Activated CD4-positive, alpha-beta T cell treated with anti-CD3 and anti-CD28 coated beads, Interleukin-2, amount 10 ng/mL, durations not matched to agents 24 days and 14 days (primary cell): ENCODE results near the gene IL11. TPM values are rescaled to one million over a fixed set of nuclear protein-coding genes. Genes with fewer than 3 reads are reported as not detected.
"Not testable (repeated sequence)": the region's sequence is repeated elsewhere in the genome, so short reads cannot be mapped to it uniquely, and the experiment has no call there.

Experiments
- DNase-seq: peaks from one replicate; pipeline ENCODE4 v3.0.0; 2022
- H3K27ac Mint-ChIP-seq: one replicate; pipeline ENCODE4 v1.8.0; 2022; ENCODE audit warnings: mild to moderate bottlenecking, mixed read lengths
- H3K27me3 Mint-ChIP-seq: one replicate; pipeline ENCODE4 v1.8.0; 2022; ENCODE audit warnings: mixed read lengths
- H3K36me3 Mint-ChIP-seq: one replicate; pipeline ENCODE4 v1.8.0; 2022; ENCODE audit warnings: low read depth, mild to moderate bottlenecking, mixed read lengths
- H3K4me1 Mint-ChIP-seq: one replicate; pipeline ENCODE4 v1.8.0; 2021; ENCODE audit warnings: mixed read lengths
- H3K4me3 Mint-ChIP-seq: one replicate; pipeline ENCODE4 v1.8.0; 2022; ENCODE audit warnings: mild to moderate bottlenecking, moderate library complexity, mixed read lengths
- H3K9me3 Mint-ChIP-seq: one replicate; pipeline ENCODE4 v1.8.0; 2021; ENCODE audit warnings: mixed read lengths
- intact Hi-C: fragments of 100-400 bp; cut with micrococcal nuclease; formaldehyde crosslinking; loops from one replicate; pipeline ENCODE4 v1.15.1; 2023
- total RNA-seq: library from RNA; stranded (reverse); gene quantifications from 2 replicates; pipeline ENCODE4 v1.2.3, GENCODE V29; 2022

The IL11 gene
- total RNA-seq: 0.21 TPM in 1 of 2 replicates, not detected in the other

DNA sequence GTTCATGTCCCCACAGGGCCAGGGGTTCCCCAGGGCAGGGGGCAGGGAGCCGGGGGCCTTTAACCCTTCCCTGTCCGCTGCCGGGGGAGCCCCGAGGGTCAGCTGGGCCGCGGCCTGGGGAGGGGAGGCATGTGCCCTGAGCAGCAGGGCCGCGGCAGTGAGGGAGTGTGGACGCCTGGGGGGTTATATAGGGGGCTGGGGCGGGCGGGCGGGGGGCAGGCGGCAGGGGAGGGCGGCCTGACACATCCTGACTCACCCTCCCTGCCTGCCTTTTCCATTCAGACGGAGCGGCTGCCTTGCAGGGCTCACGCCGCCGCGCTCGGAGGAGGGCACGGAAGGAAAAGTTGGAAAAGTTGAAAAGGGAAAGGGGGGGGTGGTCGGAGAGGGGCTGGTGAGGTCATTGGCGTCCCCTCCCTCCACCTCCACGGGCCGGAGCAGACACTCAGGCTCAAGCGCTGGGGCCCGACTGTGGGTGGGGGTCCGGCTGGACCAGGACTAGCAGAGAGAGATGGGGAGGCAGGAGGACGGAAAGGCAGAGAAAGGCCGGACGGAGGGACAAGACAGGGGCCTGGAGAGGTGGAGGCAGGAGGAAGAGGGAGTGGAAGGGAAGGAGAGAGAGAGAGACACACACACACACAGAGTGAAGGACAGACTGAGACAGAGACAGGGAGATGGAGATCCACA, at the start of gene IL11:
IL11 (minus strand) TSS at position 159 of the 684 bp plus-strand sequence; CDS start at position 6, 153 bp downstream.
- Mint-ChIP-seq H3K9me3 (no peaks in the 10 kb centered on the region), H3K36me3 (peaks cover 2% of the 10 kb centered on the region), H3K27ac (no peak within 1 kb of the TSS), H3K4me1 (peaks cover 7% of the 10 kb centered on the region), H3K27me3 (peaks cover 51% of the 10 kb centered on the region), H3K4me3 (peak within 1 kb of the TSS; percentile 69)
- DNase-seq: no peak
- intact Hi-C loops: no loop called here

- H3K4me1 Mint-ChIP-seq: peaks cover 10% of the 10 kb centered on the region
- DNase-seq: no peak
- intact Hi-C loops: no loop called here
- no peaks in the 10 kb centered on the region for H3K36me3 Mint-ChIP-seq
- H3K27ac Mint-ChIP-seq: no peak overlapping the region
- H3K27me3 Mint-ChIP-seq: peaks cover 16% of the 10 kb centered on the region
- no peak overlapping the region for H3K4me3 Mint-ChIP-seq
- no peaks in the 10 kb centered on the region for H3K9me3 Mint-ChIP-seq
Measured at GRCh38 chr19:55419624-55420236, 49.5 kb upstream of the IL11 start.

GRCh38 chr19:55419103-55419502, 48.8 kb upstream of the IL11 start:
- intact Hi-C loops: no loop called here

DNA sequence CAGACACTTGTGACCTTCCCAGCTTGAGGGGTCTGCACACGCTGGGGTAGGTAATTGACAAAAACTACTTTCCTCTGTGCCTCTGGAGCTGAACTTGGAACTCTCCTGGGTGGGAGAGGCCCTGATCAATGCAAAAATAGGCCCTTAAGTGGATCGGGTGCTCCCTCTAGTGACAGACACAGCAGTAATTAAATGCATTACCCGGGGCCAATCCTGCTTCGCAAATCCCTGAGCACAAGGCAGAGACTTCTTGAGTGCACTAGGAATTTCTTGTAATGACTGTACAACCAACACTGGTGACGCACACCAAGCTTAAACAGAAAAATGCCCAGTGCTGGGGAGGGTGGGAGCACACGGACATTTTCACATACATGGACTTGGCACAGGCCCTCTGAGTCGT, 47.9 kb upstream of the IL11 start:
- no peak overlapping the region for H3K27ac Mint-ChIP-seq
- peaks cover 13% of the 10 kb centered on the region for H3K27me3 Mint-ChIP-seq
- no peaks in the 10 kb centered on the region for H3K36me3 Mint-ChIP-seq
- no peak overlapping the region for H3K4me3 Mint-ChIP-seq
- H3K4me1 Mint-ChIP-seq: peaks cover 10% of the 10 kb centered on the region
- intact Hi-C loops: loop anchor here (1.0 kb wide), 1 partner anchor 277 kb away; no protein-coding TSS in a partner anchor
- no peaks in the 10 kb centered on the region for H3K9me3 Mint-ChIP-seq
- DNase-seq: peak; percentile 88

More at GRCh38 chr19:55419103-55419502, 48.8 kb upstream of the IL11 start:
- Mint-ChIP-seq H3K4me1 (peaks cover 10% of the 10 kb centered on the region), H3K4me3 (no peak overlapping the region), H3K27me3 (peaks cover 15% of the 10 kb centered on the region), H3K27ac (no peak overlapping the region), H3K36me3 (no peaks in the 10 kb centered on the region), H3K9me3 (no peaks in the 10 kb centered on the region)
- DNase-seq: no peak

DNA sequence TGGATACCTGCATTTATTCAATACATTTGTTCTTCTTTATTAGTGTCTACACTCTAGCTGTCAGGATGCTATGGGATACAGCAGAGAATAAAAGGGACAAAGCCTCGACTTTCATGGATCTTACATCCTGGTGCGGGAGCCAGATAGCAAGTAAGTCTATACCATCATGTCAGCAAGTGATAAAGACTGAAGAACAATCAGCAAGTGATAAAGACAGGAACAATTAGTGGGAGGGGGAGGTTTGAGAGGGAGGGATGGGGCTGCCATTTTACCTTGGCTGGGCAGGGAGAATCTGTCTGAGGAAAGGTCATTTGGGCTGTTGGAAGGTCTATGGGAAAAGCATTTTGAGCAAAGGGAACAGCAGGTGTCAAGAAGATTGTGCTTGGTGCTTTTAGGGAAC, 39.9 kb upstream of the IL11 start:
- DNase-seq: no peak
- H3K4me3 Mint-ChIP-seq: no peak overlapping the region
- peak overlapping the region; percentile 27 for H3K27ac Mint-ChIP-seq
- peaks cover 25% of the 10 kb centered on the region for H3K4me1 Mint-ChIP-seq
- peaks cover 10% of the 10 kb centered on the region for H3K27me3 Mint-ChIP-seq
- peaks cover 27% of the 10 kb centered on the region for H3K36me3 Mint-ChIP-seq
- intact Hi-C loops: no loop called here
- peaks cover 16% of the 10 kb centered on the region for H3K9me3 Mint-ChIP-seq

GRCh38 chr19:55409179-55409578, 38.9 kb upstream of the IL11 start:
- Mint-ChIP-seq H3K9me3 (peaks cover 16% of the 10 kb centered on the region), H3K4me1 (peaks cover 25% of the 10 kb centered on the region), H3K36me3 (peaks cover 29% of the 10 kb centered on the region), H3K4me3 (peak overlapping the region; percentile 89), H3K27ac (peak overlapping the region; percentile 98)
- H3K27me3 Mint-ChIP-seq, DNase-seq: not testable (repeated sequence)
- intact Hi-C loops: loop anchor here (5.0 kb wide), 1 partner anchor 107 kb away; no protein-coding TSS in a partner anchor

DNA sequence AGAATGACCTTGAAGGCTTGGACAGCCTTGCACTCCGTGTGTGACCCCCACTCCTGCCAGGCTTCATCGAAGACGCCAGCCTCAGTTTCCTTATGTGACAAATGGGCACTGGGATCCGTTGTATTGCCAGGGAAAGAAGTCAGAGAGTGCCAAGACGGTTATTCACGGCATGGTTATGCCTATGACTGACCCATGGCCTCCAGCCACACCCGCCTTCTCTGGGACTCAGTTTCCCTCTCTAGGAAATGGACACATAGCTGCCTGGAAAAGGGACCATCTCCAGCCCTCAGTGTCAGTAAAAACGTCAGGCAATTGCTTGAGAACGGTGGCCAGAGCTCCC, 38.2 kb upstream of the IL11 start:
- Mint-ChIP-seq H3K36me3 (peaks cover 35% of the 10 kb centered on the region), H3K4me1 (peaks cover 29% of the 10 kb centered on the region), H3K4me3 (peak overlapping the region; percentile 89), H3K9me3 (peaks cover 16% of the 10 kb centered on the region), H3K27me3 (peaks cover 7% of the 10 kb centered on the region), H3K27ac (peak overlapping the region; percentile 98)
- DNase-seq: no peak
- intact Hi-C loops: loop anchor here (1.0 to 5.0 kb wide), 3 partner anchors 23 to 106 kb away; partner anchors contain the start of genes KMT5C and RPL28

- Mint-ChIP-seq H3K27me3 (peaks cover 7% of the 10 kb centered on the region), H3K4me3 (peak overlapping the region; percentile 89), H3K4me1 (peaks cover 34% of the 10 kb centered on the region), H3K9me3 (peaks cover 16% of the 10 kb centered on the region), H3K36me3 (peaks cover 39% of the 10 kb centered on the region), H3K27ac (peak overlapping the region; percentile 98)
- intact Hi-C loops: loop anchor here (1.0 to 5.0 kb wide), 5 partner anchors 10 to 149 kb away; partner anchors contain the start of genes KMT5C, PPP6R1 and RPL28
- peak; percentile 99 for DNase-seq
Measured at GRCh38 chr19:55407800-55408532, 37.7 kb upstream of the IL11 start.

DNA sequence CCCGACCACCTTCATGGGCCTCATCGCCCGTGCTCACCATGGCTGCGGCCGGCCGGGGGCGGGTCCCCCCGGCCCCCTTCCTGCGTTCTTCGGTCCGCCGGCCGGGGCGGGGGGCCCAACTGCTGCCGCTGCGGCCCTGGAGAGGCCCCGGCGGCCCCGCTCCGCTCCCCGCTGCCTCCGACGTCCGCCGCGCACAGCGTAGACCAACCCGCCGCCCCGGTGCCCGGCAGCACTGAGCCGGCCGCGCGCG, 37.2 kb upstream of the IL11 start, which contains the start of gene UBE2S:
UBE2S (minus strand) TSS at position 239 of the 250 bp plus-strand sequence; CDS start at position 40, 199 bp downstream.
- Mint-ChIP-seq H3K36me3 (peaks cover 44% of the 10 kb centered on the region), H3K4me3 (peak within 1 kb of the TSS; percentile 89), H3K4me1 (peaks cover 34% of the 10 kb centered on the region), H3K9me3 (peaks cover 16% of the 10 kb centered on the region), H3K27ac (peak within 1 kb of the TSS; percentile 98)
- intact Hi-C loops: loop anchor here (1.0 to 5.0 kb wide), 3 partner anchors 9 to 149 kb away; partner anchors contain the start of gene PPP6R1
- H3K27me3 Mint-ChIP-seq, DNase-seq: not testable (repeated sequence)

GRCh38 chr19:55406826-55407549, 36.7 kb upstream of the IL11 start:
- peak overlapping the region; percentile 75 for H3K27ac Mint-ChIP-seq
- H3K9me3 Mint-ChIP-seq: peaks cover 16% of the 10 kb centered on the region
- peaks cover 36% of the 10 kb centered on the region for H3K4me1 Mint-ChIP-seq
- peak overlapping the region; percentile 89 for H3K4me3 Mint-ChIP-seq
- DNase-seq: peak; percentile 84
- peaks cover 7% of the 10 kb centered on the region for H3K27me3 Mint-ChIP-seq
- intact Hi-C loops: loop anchor here (1.0 to 5.0 kb wide), 3 partner anchors 9 to 148 kb away; partner anchors contain the start of gene PPP6R1
- peaks cover 49% of the 10 kb centered on the region for H3K36me3 Mint-ChIP-seq

- Mint-ChIP-seq H3K36me3 (peaks cover 52% of the 10 kb centered on the region), H3K4me1 (peaks cover 39% of the 10 kb centered on the region), H3K9me3 (peaks cover 16% of the 10 kb centered on the region), H3K27me3 (peaks cover 4% of the 10 kb centered on the region), H3K27ac (peak overlapping the region; percentile 75), H3K4me3 (peak overlapping the region; percentile 89)
- no peak for DNase-seq
- intact Hi-C loops: loop anchor here (2.0 to 5.0 kb wide), 2 partner anchors 104 to 147 kb away; partner anchors contain the start of gene PPP6R1
Measured at GRCh38 chr19:55406091-55406825, 36.0 kb upstream of the IL11 start.

GRCh38 chr19:55405638-55406037, 35.4 kb upstream of the IL11 start:
- Mint-ChIP-seq H3K27me3 (peaks cover 4% of the 10 kb centered on the region), H3K4me3 (peak overlapping the region; percentile 89), H3K36me3 (peaks cover 55% of the 10 kb centered on the region), H3K4me1 (peaks cover 40% of the 10 kb centered on the region), H3K27ac (peak overlapping the region; percentile 75), H3K9me3 (peaks cover 16% of the 10 kb centered on the region)
- intact Hi-C loops: loop anchor here (2.0 to 5.0 kb wide), 2 partner anchors 103 to 147 kb away; partner anchors contain the start of gene PPP6R1
- DNase-seq: no peak
